ENCODE measurements around the gene MED20. TPM values are rescaled to one million over a fixed set of nuclear protein-coding genes. Genes with fewer than 3 reads are reported as not detected.
A peak's percentile ranks its signal among the peaks of the same experiment; 100 is the strongest.

The MED20 gene
- total RNA-seq, 1 experiment from 2014 or later: 26.4 TPM

- DNase-seq (ENCODE audit: low read depth, low spot score): no peak
- POLR2A ChIA-PET: interaction anchor here (1.9 kb wide), 1 partner anchor 25 kb away, joined by 5 read pairs; the partner anchor contains the start of genes BYSL and MED20
- Histone ChIP-seq H3K79me2 (ENCODE audit: insufficient read depth, low read length) (no peaks in the 10 kb centered on the region; the same call in 1 of the 2 replicates), H3K27me3 (ENCODE audit: insufficient read depth, low read length) (no peaks in the 10 kb centered on the region; the same call in 1 of the 2 replicates), H3K9me2 (ENCODE audit: insufficient read depth) (no peaks in the 10 kb centered on the region), H3K4me1 (ENCODE audit: control insufficient read depth in 1 of 2, insufficient read depth in 2 of 2, low read length in 2 of 2) (peaks cover 9 to 15% of the 10 kb centered on the region in 2 experiments; a peak in 3 of 4 replicates), H3K4me2 (ENCODE audit: low read length) (peak overlapping the region; percentile 90), H3K27ac (ENCODE audit: low read depth, low read length) (no peak overlapping the region), H3K36me3 (ENCODE audit: control insufficient read depth in 1 of 2, insufficient read depth in 2 of 2, low read length in 2 of 2) (no peaks in the 10 kb centered on the region; a peak in 1 of 4 replicates), H3K4me3 (replicated peaks in 1 of 2; ENCODE audit: low read depth in 1 of 2, low read length in 2 of 2) (peak overlapping the region; percentile 66 to 72; a peak in 3 of 4 replicates), H2AFZ (ENCODE audit: low read depth, low read length, poor library complexity, severe bottlenecking) (no peak overlapping the region), H3K9me3 (ENCODE audit: control insufficient read depth in 1 of 2, insufficient read depth in 1 of 2, low read depth in 1 of 2, low read length in 2 of 2) (no peaks in the 10 kb centered on the region), H4K20me1 (ENCODE audit: insufficient read depth) (no peaks in the 10 kb centered on the region), H3K9ac (ENCODE audit: low read length) (peak overlapping the region; percentile 66; the same call in 1 of the 2 replicates)
- no peak for TF ChIP-seq RAD21 (IDR thresholded peaks at IDR 0.05; ENCODE audit: low read depth)
- CTCF ChIA-PET: interaction anchor here (2.3 kb wide), 1 partner anchor 25 kb away, joined by 13 read pairs; the partner anchor contains the start of genes BYSL and MED20
- BruUV-seq (replicated peaks): no TSS peak
- RAD21 ChIA-PET (ENCODE audit: low non-redundant PET in 1 of 2, low total read pairs in 2 of 2, uncharacterized antibody in 2 of 2, unreplicated experiment in 2 of 2): interaction anchor here in 1 of 2 experiments (0.7 kb wide), 1 partner anchor 23 kb away, joined by 3 read pairs; no protein-coding TSS in a partner anchor
- ATAC-seq: no peak
- intact Hi-C loops (cut with micrococcal nuclease): no loop called here
These were observed 24.7 kb downstream of the MED20 start for GRCh38 chr6:41896281-41896680.

GRCh38 chr6:41895300-41896233, 25.4 kb downstream of the MED20 start, which contains the start of gene USP49:
USP49 (minus strand) TSS chr6:41895375; CDS start chr6:41806983, 88,392 bp downstream.
- intact Hi-C loops (cut with micrococcal nuclease): loop anchor here (1.0 kb wide), 1 partner anchor 26 kb away; the partner anchor contains the start of genes BYSL and MED20
- Histone ChIP-seq H3K4me2 (ENCODE audit: low read length) (peak within 1 kb of the TSS; percentile 90), H3K9ac (ENCODE audit: low read length) (peak within 1 kb of the TSS; percentile 66), H3K4me3 (replicated peaks in 1 of 2; ENCODE audit: low read depth in 1 of 2, low read length in 2 of 2) (peak within 1 kb of the TSS; percentile 66 to 72), H3K79me2 (ENCODE audit: insufficient read depth, low read length) (no peaks in the 10 kb centered on the region; the same call in 1 of the 2 replicates), H3K36me3 (ENCODE audit: control insufficient read depth in 1 of 2, insufficient read depth in 2 of 2, low read length in 2 of 2) (no peaks in the 10 kb centered on the region; a peak in 1 of 4 replicates), H3K27me3 (ENCODE audit: insufficient read depth, low read length) (no peaks in the 10 kb centered on the region; the same call in 1 of the 2 replicates), H4K20me1 (ENCODE audit: insufficient read depth) (no peaks in the 10 kb centered on the region), H3K9me3 (ENCODE audit: control insufficient read depth in 1 of 2, insufficient read depth in 1 of 2, low read depth in 1 of 2, low read length in 2 of 2) (no peaks in the 10 kb centered on the region), H2AFZ (ENCODE audit: low read depth, low read length, poor library complexity, severe bottlenecking) (peak within 1 kb of the TSS; percentile 62), H3K27ac (ENCODE audit: low read depth, low read length) (peak within 1 kb of the TSS; percentile 31; the same call in 1 of the 2 replicates), H3K4me1 (ENCODE audit: control insufficient read depth in 1 of 2, insufficient read depth in 2 of 2, low read length in 2 of 2) (peaks cover 9 to 15% of the 10 kb centered on the region in 2 experiments; a peak in 3 of 4 replicates), H3K9me2 (ENCODE audit: insufficient read depth) (no peaks in the 10 kb centered on the region)
- RAD21 ChIA-PET (ENCODE audit: low non-redundant PET in 1 of 2, low total read pairs in 2 of 2, uncharacterized antibody in 2 of 2, unreplicated experiment in 2 of 2): interaction anchor here in 1 of 2 experiments (0.6 to 0.7 kb wide), 3 partner anchors 22 to 113 kb away, joined by 3 to 6 read pairs (median 4); no protein-coding TSS in a partner anchor
- CTCF ChIA-PET: interaction anchor here (2.3 kb wide), 1 partner anchor 26 kb away, joined by 13 read pairs; the partner anchor contains the start of genes BYSL and MED20
- no TSS peak for BruUV-seq (replicated peaks)
- DNase-seq (ENCODE audit: low read depth, low spot score): peak; percentile 45
- POLR2A ChIA-PET: interaction anchor here (1.9 kb wide), 1 partner anchor 25 kb away, joined by 5 read pairs; the partner anchor contains the start of genes BYSL and MED20
- ATAC-seq: peak; percentile 97
- TF ChIP-seq RAD21 (IDR thresholded peaks at IDR 0.05; ENCODE audit: low read depth): no peak
- TF ChIP-seq JUND (IDR thresholded peaks at IDR 0.05): no peak
- peak; percentile 66; the same call in 1 of the 2 replicates for TF ChIP-seq MAX (IDR thresholded peaks at IDR 0.05)
- TF ChIP-seq POLR2A (IDR thresholded peaks at IDR 0.05; ENCODE audit: borderline replicate concordance, extremely low read depth, insufficient read depth, insufficient read length): no peak
- TF ChIP-seq YY1 (IDR thresholded peaks at IDR 0.05; ENCODE audit: extremely low read depth, insufficient replicate concordance, low read depth, low read length): no peak
- no peak for TF ChIP-seq EZH2phosphoT487 (IDR thresholded peaks at IDR 0.05; ENCODE audit: borderline replicate concordance)
- TF ChIP-seq FOSL1 (IDR thresholded peaks at IDR 0.05; ENCODE audit: low read depth): no peak
- no peak for TF ChIP-seq SIN3A (IDR thresholded peaks at IDR 0.05; ENCODE audit: low read depth)
- TF ChIP-seq TCF7L2 (IDR thresholded peaks at IDR 0.05; ENCODE audit: borderline replicate concordance, extremely low read depth, insufficient read depth, insufficient read length): peak; percentile 79
- TF ChIP-seq, protein P1, sequence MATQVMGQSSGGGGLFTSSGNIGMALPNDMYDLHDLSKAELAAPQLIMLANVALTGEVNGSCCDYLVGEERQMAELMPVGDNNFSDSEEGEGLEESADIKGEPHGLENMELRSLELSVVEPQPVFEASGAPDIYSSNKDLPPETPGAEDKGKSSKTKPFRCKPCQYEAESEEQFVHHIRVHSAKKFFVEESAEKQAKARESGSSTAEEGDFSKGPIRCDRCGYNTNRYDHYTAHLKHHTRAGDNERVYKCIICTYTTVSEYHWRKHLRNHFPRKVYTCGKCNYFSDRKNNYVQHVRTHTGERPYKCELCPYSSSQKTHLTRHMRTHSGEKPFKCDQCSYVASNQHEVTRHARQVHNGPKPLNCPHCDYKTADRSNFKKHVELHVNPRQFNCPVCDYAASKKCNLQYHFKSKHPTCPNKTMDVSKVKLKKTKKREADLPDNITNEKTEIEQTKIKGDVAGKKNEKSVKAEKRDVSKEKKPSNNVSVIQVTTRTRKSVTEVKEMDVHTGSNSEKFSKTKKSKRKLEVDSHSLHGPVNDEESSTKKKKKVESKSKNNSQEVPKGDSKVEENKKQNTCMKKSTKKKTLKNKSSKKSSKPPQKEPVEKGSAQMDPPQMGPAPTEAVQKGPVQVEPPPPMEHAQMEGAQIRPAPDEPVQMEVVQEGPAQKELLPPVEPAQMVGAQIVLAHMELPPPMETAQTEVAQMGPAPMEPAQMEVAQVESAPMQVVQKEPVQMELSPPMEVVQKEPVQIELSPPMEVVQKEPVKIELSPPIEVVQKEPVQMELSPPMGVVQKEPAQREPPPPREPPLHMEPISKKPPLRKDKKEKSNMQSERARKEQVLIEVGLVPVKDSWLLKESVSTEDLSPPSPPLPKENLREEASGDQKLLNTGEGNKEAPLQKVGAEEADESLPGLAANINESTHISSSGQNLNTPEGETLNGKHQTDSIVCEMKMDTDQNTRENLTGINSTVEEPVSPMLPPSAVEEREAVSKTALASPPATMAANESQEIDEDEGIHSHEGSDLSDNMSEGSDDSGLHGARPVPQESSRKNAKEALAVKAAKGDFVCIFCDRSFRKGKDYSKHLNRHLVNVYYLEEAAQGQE (IDR thresholded peaks at IDR 0.05; ENCODE audit: low read depth): no peak
- TF ChIP-seq EGR1 (IDR thresholded peaks at IDR 0.05; ENCODE audit: low read depth): no peak
